ENCODE measurements around the gene CRMP1.

DNA sequence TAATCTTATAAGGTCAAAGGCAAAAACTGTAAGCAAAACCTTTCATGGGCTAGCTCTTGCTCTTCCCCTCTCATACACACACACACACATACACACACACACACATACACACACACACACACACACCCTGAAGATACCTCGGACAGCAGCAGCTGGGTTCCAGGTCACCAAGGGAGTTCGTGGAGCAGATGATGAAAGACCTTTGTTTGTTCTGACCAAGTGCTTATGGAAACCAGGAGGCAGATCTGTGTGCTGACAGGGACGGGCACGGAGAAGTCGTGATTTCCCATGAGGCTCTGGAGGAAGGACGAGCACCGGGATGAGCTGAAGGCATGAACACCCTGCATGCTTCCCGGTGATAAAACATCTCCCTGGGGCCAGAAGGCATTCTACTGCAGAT, 35.4 kb upstream of the CRMP1 start:
- TF ChIP-seq POLR2A (IDR thresholded peaks at IDR 0.05; ENCODE audit: low read length) (no peak), GATA1 (IDR thresholded peaks at IDR 0.05; ENCODE audit: low read depth, low read length) (no peak)

Measured in erythroblast (primary cell).